HCT116 (cell line): ENCODE measurements around the gene GNB1L.

Experiments used
- EZH2 ChIP-seq: fragments of 200-600 bp; sonication (generic); IDR thresholded peaks from 2 replicates; pipeline ENCODE4 v1.6.1; 2017; ENCODE audit warnings: antibody characterized with exemption, mixed run types
- POLR2AphosphoS5 ChIP-seq: IDR thresholded peaks from 2 replicates; pipeline ENCODE4 v1.6.1; 2011; ENCODE audit warnings: mild to moderate bottlenecking, low read depth, low read length, moderate library complexity
- TF ChIP-seq, protein P1 (sequence below), 3 experiments: fragments of 200-600 bp in 1 of 3; sonication (generic) in 1 of 3; IDR thresholded peaks in 2 of 3; conservative IDR thresholded peaks in 1 of 3; 2 replicates each; pipeline ENCODE4 v1.5.1; 2012 to 2017; ENCODE audit warnings: low read depth in 2 of 3, low read length in 2 of 3, antibody characterized with exemption in 1 of 3, borderline replicate concordance in 1 of 3, control low read depth in 1 of 3, mild to moderate bottlenecking in 1 of 3, mixed read lengths in 1 of 3, mixed run types in 1 of 3, moderate library complexity in 1 of 3; ENCODE audit not compliant: insufficient read depth in 1 of 3
- TF ChIP-seq, protein P2 (sequence below): IDR thresholded peaks from 2 replicates; pipeline ENCODE4 v1.6.1; 2012

DNA sequence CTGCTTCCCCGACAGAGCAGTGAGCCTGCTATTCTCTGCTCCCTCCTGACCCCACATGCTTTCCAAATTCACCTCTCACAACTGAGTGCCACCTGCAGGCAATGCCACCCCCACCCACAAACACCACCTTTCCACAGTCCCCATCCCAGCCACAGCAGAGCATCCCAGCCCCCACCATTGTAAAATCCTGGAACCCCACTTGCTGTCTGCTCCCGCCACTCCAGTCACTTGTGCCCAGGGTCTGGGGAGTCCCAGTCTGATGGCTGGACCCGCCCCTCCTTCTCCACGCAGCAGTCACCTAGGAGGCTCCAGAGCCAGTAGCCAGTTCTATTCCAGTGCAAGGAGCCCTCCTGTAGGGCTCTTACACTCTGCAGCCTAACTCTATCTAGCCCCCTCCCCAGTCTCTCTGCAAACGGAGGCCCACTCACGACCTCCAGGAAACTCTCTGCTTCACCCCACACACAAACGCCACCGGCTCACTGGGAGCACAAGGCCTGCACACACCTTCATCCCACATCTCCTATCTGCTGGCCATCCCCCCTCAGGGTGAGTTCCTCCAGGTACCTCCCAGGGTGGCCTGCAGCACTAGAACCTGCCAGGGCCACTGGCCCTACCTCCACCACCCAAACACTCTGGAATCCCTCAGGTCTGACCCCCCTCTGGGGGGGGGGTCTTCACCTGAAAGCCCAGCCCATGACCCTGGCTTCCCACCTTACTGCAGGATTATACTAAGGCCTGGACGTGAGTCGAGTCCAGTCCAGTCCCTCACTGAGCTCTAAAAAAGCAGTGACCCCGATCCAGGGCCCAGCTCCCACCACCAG lies 1.4 kb downstream of the GNB1L start:
- TF ChIP-seq, protein P1, sequence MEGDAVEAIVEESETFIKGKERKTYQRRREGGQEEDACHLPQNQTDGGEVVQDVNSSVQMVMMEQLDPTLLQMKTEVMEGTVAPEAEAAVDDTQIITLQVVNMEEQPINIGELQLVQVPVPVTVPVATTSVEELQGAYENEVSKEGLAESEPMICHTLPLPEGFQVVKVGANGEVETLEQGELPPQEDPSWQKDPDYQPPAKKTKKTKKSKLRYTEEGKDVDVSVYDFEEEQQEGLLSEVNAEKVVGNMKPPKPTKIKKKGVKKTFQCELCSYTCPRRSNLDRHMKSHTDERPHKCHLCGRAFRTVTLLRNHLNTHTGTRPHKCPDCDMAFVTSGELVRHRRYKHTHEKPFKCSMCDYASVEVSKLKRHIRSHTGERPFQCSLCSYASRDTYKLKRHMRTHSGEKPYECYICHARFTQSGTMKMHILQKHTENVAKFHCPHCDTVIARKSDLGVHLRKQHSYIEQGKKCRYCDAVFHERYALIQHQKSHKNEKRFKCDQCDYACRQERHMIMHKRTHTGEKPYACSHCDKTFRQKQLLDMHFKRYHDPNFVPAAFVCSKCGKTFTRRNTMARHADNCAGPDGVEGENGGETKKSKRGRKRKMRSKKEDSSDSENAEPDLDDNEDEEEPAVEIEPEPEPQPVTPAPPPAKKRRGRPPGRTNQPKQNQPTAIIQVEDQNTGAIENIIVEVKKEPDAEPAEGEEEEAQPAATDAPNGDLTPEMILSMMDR (IDR thresholded peaks at IDR 0.05 in 2 of 3, conservative IDR thresholded peaks at IDR 0.05 in 1 of 3; ENCODE audit: borderline replicate concordance in 1 of 3, insufficient read depth in 1 of 3, low read depth in 2 of 3, low read length in 2 of 3): no peak
- TF ChIP-seq EZH2: no peak
- TF ChIP-seq POLR2AphosphoS5: no peak
- TF ChIP-seq, protein P2, sequence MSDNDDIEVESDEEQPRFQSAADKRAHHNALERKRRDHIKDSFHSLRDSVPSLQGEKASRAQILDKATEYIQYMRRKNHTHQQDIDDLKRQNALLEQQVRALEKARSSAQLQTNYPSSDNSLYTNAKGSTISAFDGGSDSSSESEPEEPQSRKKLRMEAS: no peak
